ENCODE measurements around the gene ZNF304.

DNA sequence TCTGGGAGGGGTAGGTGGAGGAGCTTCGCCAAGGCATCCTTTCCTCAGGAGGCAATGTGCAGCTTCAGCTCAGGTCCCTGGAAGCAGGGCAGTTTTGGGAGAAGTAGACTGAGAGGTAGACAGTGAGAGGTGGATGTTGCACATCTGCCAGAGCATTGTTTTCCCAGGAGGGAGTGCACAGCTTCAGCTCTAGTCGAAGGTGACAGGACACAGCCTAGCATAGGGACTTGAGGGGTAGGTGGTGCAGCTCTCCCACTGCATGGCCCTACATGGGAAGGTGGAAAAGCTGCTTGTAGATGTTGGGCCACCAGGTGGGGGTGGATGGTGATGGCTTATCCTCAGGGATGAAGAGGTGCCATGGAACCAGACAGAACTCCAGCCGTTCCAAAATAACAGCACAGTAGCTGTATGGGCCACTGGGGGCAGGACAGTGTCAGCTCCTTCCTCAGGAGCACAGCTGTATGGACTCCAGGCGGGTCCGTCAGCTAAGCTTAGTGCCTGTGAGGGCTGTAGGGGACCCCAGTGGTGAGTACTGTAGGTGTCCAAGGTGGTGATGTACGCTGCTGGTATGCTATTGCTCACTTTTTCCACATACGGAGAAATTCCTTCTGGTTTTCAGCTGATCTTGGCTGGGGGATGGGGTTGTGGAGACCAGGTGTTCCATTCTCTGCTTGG, 48.2 kb upstream of the ZNF304 start:
- TF ChIP-seq, protein P1, sequence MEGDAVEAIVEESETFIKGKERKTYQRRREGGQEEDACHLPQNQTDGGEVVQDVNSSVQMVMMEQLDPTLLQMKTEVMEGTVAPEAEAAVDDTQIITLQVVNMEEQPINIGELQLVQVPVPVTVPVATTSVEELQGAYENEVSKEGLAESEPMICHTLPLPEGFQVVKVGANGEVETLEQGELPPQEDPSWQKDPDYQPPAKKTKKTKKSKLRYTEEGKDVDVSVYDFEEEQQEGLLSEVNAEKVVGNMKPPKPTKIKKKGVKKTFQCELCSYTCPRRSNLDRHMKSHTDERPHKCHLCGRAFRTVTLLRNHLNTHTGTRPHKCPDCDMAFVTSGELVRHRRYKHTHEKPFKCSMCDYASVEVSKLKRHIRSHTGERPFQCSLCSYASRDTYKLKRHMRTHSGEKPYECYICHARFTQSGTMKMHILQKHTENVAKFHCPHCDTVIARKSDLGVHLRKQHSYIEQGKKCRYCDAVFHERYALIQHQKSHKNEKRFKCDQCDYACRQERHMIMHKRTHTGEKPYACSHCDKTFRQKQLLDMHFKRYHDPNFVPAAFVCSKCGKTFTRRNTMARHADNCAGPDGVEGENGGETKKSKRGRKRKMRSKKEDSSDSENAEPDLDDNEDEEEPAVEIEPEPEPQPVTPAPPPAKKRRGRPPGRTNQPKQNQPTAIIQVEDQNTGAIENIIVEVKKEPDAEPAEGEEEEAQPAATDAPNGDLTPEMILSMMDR (IDR thresholded peaks at IDR 0.05 in 8 of 11, conservative IDR thresholded peaks at IDR 0.05 in 3 of 11): no peak
- TF ChIP-seq POLR2A (IDR thresholded peaks at IDR 0.05): no peak
- TF ChIP-seq POLR2AphosphoS5 (IDR thresholded peaks at IDR 0.05): no peak
